Measurements from ENCODE around the gene GTF2F2. TPM values are rescaled to one million over a fixed set of nuclear protein-coding genes. Genes with fewer than 3 reads are reported as not detected.

The GTF2F2 gene
- total and polyA plus RNA-seq, 2 donors (not counting 3 experiments of a cell fraction or from before 2014, with no cell fraction given): 7.5 to 23.6 TPM

DNA sequence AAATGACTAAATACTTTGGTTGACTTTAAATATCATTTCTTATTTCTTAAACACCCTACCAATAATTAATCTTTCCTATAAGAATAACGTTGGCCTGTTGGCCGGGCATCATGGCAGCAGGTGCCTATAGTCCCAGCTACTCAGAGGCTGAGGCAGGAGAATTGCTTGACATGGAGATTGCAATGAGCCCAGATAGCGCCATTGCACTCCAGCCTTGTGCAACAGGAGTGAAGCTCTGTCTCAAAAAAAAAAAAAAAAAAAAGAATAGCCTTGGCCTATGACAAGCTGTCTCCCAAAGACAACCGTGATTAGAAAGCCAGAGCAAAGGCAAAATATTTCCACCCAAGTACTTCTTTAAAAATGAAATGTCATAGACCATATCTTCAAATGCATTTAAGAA lies 105.1 kb downstream of the GTF2F2 start:
- Histone ChIP-seq H3K36me3 (ENCODE audit: control insufficient read depth in 2 of 2, extremely low read depth in 1 of 2, insufficient read depth in 2 of 2, low read length in 2 of 2) (no peaks in the 10 kb centered on the region), H3K27ac (ENCODE audit: insufficient read depth, low read depth, low read length) (no peak overlapping the region), H3K9ac (replicated peaks; ENCODE audit: extremely low read depth, insufficient read depth, low read length) (no peak overlapping the region), H3K27me3 (ENCODE audit: control insufficient read depth in 2 of 2, insufficient read depth in 2 of 2, low read length in 2 of 2) (no peaks in the 10 kb centered on the region), H3K9me3 (replicated peaks; ENCODE audit: control insufficient read depth, insufficient read depth, low read length) (no peaks in the 10 kb centered on the region), H2AFZ (ENCODE audit: low read depth, low read length) (no peak overlapping the region), H3K4me3 (replicated peaks in 1 of 3; ENCODE audit: insufficient read depth in 1 of 3, low read depth in 1 of 3, low read length in 3 of 3) (no peak overlapping the region), H3K4me1 (ENCODE audit: control insufficient read depth, extremely low read depth, insufficient read depth, low read length) (peaks cover 2% of the 10 kb centered on the region), H3K4me2 (ENCODE audit: insufficient read depth, low read length) (no peak overlapping the region), H3K9me1 (replicated peaks; ENCODE audit: control insufficient read depth, extremely low read depth, insufficient read depth, low read length) (no peaks in the 10 kb centered on the region), H3K79me2 (ENCODE audit: control insufficient read depth, insufficient read depth, low read length) (peaks cover 1% of the 10 kb centered on the region), H4K20me1 (replicated peaks; ENCODE audit: control insufficient read depth, extremely low read depth, insufficient read depth, low read length) (no peaks in the 10 kb centered on the region)
- no peak for DNase-seq (ENCODE audit: low read depth, low spot score)
- intact Hi-C loops (cut with micrococcal nuclease) (no loop called here), dilution Hi-C loops (cut with MboI; ENCODE audit: extremely low pct_ligation_motif_present, low sequenced_read_pairs) (no loop called here)
- BruUV-seq (replicated peaks): no TSS peak
- FAIRE-seq: no peak
- ChIA-PET CTCF (interaction anchor here (1.2 kb wide), 1 partner anchor 12 kb away, joined by 3 read pairs; no protein-coding TSS in a partner anchor), POLR2A (no interaction called here)
- no peak for TF ChIP-seq GATA2 (IDR thresholded peaks at IDR 0.05; ENCODE audit: insufficient read depth, insufficient read length, low read depth, low read length)
- TF ChIP-seq, protein P1, sequence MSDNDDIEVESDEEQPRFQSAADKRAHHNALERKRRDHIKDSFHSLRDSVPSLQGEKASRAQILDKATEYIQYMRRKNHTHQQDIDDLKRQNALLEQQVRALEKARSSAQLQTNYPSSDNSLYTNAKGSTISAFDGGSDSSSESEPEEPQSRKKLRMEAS (IDR thresholded peaks at IDR 0.05; ENCODE audit: insufficient read depth, insufficient read length): no peak
- no peak for TF ChIP-seq CTCF (IDR thresholded peaks at IDR 0.05; ENCODE audit: extremely low read depth in 1 of 2, insufficient read depth in 1 of 2, low read depth in 1 of 2, low read length in 2 of 2)

- intact Hi-C loops (cut with micrococcal nuclease) (no loop called here), dilution Hi-C loops (cut with MboI; ENCODE audit: extremely low pct_ligation_motif_present, low sequenced_read_pairs) (no loop called here)
- TF ChIP-seq FOS (IDR thresholded peaks at IDR 0.05; ENCODE audit: borderline replicate concordance, insufficient read depth, low read length) (no peak), POLR2A (IDR thresholded peaks at IDR 0.05; ENCODE audit: low read depth, low read length) (no peak), POLR2AphosphoS5 (IDR thresholded peaks at IDR 0.05; ENCODE audit: insufficient read depth, low read depth, low read length) (no peak), JUN (IDR thresholded peaks at IDR 0.05; ENCODE audit: borderline replicate concordance, insufficient read depth, insufficient read length, low read depth) (no peak), MYC (IDR thresholded peaks at IDR 0.05; ENCODE audit: low read depth, low read length) (no peak), GATA2 (IDR thresholded peaks at IDR 0.05; ENCODE audit: insufficient read depth, insufficient read length, low read depth, low read length) (no peak), CTCF (IDR thresholded peaks at IDR 0.05; ENCODE audit: extremely low read depth in 1 of 2, insufficient read depth in 1 of 2, low read depth in 1 of 2, low read length in 2 of 2) (no peak)
- TF ChIP-seq, protein P1 (IDR thresholded peaks at IDR 0.05; ENCODE audit: insufficient read depth, insufficient read length): no peak
- BruUV-seq (replicated peaks): no TSS peak
- no peak overlapping the region for H3K4me2 ChIP-seq (ENCODE audit: insufficient read depth, low read length)
- no peak overlapping the region for H3K27ac ChIP-seq (ENCODE audit: insufficient read depth, low read depth, low read length)
- H3K4me1 ChIP-seq (ENCODE audit: control insufficient read depth, extremely low read depth, insufficient read depth, low read length): no peaks in the 10 kb centered on the region
- H3K9me3 ChIP-seq (replicated peaks; ENCODE audit: control insufficient read depth, insufficient read depth, low read length): no peaks in the 10 kb centered on the region
- peaks cover 1% of the 10 kb centered on the region for H3K79me2 ChIP-seq (ENCODE audit: control insufficient read depth, insufficient read depth, low read length)
- H3K27me3 ChIP-seq (ENCODE audit: control insufficient read depth in 2 of 2, insufficient read depth in 2 of 2, low read length in 2 of 2): no peaks in the 10 kb centered on the region
- no peaks in the 10 kb centered on the region for H3K36me3 ChIP-seq (ENCODE audit: control insufficient read depth in 2 of 2, extremely low read depth in 1 of 2, insufficient read depth in 2 of 2, low read length in 2 of 2)
- H4K20me1 ChIP-seq (replicated peaks; ENCODE audit: control insufficient read depth, extremely low read depth, insufficient read depth, low read length): no peaks in the 10 kb centered on the region
- ChIA-PET CTCF (interaction anchor here (1.3 kb wide), 1 partner anchor 14 kb away, joined by 4 read pairs; no protein-coding TSS in a partner anchor), POLR2A (no interaction called here)
- no peak overlapping the region for H3K4me3 ChIP-seq (replicated peaks in 1 of 3; ENCODE audit: insufficient read depth in 1 of 3, low read depth in 1 of 3, low read length in 3 of 3)
- no peaks in the 10 kb centered on the region for H3K9me1 ChIP-seq (replicated peaks; ENCODE audit: control insufficient read depth, extremely low read depth, insufficient read depth, low read length)
- DNase-seq (ENCODE audit: low read depth, low spot score) (no peak), FAIRE-seq (no peak)
- no peak overlapping the region for H3K9ac ChIP-seq (replicated peaks; ENCODE audit: extremely low read depth, insufficient read depth, low read length)
- H2AFZ ChIP-seq (ENCODE audit: low read depth, low read length): no peak overlapping the region
Observed at GRCh38 chr13:45226024-45226423, 105.7 kb downstream of the GTF2F2 start.
